NCI-H2227 (cell line): ENCODE results near the gene ATP5F1D.

Experiments used
- DNase-seq: peaks from one replicate; lab custom pipeline; 2025; ENCODE audit not compliant: unreplicated experiment; lab: John Stamatoyannopoulos, UW

ATP5F1D gene

DNA sequence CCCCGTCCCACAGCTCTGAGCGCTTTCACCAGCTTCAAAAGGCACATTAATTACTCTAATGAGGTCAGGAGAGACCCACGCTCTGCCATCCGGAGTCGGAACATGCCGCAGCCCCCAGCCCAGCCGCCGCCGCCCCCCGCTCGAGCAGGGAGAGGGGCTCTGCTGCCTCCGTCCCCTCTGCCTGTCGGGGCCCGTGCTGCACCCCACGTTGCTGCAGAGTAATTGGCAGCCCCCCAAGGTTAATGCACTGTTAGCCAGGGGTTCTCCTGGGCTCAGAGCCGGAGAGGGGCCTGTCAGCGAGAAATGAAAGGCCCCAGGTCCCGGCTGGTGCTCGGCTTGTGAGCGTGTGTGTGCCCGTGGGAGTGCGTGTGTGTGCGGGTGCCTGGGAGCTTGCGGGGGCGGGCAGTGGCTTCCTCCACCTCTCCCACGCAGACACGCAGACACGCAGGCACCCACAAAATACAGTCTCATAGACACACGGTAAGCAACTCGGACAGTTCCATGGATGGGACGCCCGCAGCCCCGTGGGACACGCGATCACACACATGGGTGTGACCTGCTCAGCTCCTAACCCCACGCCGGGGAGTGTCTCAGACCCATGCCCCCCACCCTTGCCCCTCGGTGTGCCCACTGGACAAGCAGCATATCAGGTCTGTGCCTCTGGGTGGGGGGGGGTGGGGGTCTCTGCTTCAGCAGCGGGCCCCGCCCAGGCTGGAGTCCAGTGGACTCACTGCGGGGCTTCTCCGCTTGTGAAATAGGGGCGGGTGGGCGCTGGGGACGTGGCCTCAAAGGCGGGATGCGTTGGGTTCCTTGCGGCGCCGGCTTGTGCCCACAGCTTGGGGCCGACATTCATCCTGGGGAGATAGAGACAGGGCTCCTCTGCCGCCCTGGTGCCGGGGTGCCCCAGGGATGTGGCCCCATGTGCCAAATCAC lies 39.4 kb downstream of the ATP5F1D start:
- no peak for DNase-seq

DNA sequence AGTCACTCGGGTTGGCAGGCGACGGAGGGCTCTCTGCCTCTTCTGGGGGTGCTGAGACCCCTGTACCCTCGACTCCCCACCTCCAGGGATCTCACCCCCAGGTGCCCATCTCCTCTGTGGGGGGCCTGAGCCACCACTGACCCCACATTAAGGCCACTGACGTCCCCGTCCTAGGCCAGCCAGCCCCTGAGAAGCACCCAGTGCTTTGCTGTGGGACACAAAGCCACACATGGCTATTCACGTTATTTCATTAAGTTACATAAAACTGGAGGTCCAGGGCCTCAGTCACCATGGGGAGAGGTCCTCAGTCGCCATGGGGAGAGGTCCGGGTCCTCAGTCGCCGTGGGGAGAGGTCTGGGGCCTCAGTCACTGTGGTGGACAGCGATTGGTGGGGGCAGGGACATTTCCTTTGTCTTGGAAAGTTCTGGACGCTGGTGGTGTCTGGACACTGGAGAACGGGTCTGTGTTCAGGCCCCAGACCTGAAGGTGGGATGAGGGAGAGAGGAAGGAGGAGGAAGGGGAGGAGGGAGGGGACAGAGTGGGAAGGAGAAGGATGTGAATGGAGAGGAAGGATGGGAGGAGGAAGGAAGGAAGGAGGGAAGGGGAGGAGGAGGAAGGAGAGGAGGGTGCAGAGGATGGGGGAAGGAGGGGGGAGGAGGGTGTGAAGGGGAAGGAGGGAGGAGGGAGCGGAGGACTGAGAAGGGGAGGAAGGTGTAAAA lies 40.2 kb downstream of the ATP5F1D start:
- no peak for DNase-seq

DNA sequence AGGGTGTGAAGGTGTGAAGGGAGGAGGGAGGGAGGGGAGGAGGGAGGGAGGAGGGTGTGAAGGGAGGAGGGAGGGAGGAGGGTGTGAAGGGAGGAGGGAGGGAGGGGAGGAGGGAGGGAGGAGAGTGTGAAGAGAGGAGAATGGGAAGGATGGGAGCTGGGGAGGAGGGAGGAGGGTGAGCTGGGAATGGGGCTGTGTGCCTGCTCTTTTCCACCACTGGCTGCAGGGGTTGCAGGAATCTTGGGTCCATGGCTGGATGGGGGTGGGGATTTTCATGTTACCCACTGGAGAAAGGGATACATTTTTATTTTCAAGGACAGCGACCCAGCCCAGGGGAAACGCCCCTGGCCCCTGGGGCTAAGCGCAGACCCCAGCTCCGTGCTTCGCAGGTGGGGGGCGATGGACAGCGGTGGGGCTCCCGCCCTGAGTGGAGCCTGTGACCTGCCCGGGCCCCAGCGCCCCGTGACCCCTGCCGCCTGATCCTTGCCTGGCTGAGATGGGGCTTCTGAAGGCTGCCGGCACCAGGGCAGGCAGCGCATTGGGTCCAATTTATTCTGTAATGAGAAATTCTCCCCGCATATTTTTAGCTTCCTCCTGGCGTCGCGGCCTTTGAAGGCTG lies 41.1 kb downstream of the ATP5F1D start:
- no peak for DNase-seq

DNA sequence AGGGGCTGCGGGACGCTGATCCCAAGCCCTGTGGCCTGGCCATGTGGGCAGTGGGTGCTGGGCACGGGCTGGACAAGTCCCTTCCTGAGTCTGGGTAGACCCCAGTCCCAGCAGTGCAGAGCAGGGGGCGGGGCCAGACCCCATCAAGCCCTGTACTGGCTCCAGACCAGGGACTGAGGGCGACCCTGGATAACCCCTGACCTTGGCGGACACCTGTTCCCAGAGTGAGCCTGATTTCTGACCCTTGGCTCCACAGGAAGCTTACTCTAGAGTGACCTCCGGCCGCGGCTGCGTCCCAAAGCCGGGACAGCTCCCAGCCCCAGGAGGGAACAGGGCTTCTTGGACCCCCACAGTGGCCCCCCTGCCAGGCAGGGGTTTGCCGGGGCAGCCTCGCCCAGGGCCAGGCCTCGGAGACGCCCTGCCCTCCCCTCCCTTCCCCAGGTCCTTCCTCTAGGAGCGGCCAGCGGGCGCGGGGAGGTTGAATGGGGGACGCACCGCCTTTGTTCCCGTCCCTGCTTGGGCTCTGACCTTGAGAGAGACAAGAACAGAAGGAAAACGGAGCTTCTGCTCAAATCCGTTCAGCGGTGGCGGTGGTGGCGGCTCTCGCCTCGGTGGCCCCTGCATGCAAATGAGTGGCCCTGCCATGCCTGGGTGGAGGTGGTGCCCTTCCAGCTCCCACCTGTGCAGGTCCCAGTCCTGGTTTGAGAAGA lies 41.8 kb downstream of the ATP5F1D start:
- no peak for DNase-seq

DNA sequence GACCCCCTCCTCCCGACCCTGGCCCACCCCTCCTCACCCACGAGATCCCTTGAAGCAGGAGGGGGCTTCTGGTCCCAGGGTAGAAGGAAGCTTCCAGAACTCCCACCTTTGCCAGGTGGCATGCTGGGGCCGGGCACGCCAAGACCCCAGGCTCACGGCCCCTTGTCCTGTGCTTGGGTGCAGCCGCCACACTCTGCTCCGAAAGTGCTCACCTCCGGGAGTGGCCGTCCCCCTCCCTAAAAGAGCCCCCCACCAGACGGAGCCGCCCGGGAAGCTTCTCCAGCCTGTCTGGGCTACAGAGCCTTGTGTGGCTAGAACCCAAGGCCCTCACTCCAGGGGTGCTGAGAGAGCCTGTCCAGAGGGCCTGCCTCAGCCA lies 42.4 kb downstream of the ATP5F1D start:
- DNase-seq = no peak

DNA sequence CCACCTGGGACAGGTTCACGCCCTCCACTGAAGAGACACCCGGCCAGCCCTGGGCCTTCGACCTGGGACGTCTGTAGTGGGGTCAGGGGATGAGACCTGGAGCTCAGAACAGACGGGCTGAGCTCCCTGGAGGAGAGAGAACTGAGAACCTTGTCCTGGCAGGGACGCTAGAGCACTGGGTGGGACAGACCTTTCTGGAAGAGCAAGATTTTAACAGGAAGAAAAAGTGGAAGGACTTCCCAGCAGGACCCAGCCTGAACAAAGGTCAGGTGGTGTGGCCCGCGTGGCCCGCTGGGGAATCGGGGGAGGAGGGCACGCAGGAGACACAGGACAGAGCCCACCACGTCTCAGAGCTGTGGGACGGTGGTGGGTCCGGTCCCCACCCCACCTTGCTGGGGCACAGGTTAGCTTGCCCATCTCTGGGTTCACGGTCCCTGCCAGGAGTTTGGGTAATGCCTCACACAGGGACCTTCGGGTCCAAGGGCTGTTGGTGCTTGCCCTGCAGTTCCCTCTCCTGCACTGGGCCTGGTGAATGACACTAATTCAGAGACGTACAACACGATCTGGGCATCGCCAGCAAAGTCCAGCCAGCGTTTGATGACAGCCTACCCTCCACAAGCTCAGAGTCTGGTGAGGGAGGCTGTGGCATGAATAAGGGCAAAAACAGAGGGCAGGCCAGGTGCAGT lies 42.9 kb downstream of the ATP5F1D start:
- no peak for DNase-seq

DNA sequence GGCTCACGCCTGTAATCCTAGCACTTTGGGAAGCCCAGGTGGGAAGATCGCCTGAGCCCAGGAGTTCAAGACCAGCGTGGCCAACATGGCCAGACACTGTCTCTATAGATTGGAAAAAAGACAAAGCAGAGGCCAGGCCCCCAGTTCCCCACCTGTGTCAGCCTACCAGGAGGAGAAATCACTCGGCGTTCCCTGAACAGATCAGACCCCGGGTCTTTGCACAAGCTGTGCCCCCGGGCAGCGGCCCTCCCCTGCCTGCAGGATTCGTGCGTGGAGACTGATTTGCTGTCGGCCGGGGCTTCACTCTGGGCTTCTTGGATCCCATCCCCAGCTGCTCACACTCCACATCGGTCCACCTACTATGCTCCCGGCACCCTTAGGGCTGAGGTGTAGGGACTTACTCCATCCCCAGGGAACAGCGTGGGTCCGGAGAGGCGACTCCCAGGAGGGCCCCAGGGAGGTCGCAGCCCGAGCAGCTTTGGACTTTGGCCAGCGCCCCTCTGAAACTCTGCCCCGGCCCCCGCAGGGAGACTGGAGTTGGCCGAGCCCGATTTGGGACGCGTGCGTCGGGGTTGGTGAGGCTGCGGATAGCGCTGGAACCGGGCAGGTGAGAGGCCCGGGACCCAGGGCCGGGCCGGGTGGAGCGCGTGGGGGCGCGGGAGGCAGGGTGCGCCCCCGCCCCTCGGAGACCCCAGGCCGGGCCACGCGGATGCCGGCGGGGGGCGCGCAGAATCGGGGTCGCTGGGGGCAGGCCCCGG lies 43.6 kb downstream of the ATP5F1D start:
- no peak for DNase-seq

DNA sequence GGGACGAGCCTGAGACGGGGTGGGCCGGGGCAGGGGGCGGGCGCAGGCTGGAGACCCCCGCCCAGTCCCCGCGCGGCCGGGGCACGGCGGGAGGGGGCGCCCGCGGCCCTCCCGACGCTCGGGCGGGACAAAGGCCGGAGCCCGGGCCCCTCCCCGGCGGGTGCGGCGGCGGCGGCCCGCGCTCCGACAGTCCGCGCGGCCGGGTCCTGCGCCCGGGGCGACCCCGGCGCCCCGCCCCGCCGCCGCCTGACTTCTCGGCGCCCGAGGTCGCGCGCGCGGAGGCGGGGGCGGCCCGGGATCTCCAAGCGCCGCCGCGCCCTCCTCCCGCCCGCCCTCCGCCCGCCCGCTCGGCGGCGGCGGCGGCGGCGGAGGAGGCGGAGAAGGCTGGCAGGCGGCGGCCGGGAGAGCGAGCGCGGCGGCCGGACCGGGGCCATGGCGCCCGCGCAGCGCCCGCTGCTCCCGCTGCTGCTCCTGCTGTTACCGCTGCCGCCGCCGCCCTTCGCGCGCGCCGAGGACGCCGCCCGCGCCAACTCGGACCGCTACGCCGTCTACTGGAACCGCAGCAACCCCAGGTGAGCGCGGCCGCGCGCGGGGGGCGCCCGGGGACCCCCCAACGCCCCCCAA lies 44.3 kb downstream of the ATP5F1D start, which contains the start of gene EFNA2:
EFNA2 (plus strand) TSS at position 137 of the 624 bp plus-strand sequence; CDS start at position 433, 296 bp downstream.
- peak; percentile 32 for DNase-seq

DNA sequence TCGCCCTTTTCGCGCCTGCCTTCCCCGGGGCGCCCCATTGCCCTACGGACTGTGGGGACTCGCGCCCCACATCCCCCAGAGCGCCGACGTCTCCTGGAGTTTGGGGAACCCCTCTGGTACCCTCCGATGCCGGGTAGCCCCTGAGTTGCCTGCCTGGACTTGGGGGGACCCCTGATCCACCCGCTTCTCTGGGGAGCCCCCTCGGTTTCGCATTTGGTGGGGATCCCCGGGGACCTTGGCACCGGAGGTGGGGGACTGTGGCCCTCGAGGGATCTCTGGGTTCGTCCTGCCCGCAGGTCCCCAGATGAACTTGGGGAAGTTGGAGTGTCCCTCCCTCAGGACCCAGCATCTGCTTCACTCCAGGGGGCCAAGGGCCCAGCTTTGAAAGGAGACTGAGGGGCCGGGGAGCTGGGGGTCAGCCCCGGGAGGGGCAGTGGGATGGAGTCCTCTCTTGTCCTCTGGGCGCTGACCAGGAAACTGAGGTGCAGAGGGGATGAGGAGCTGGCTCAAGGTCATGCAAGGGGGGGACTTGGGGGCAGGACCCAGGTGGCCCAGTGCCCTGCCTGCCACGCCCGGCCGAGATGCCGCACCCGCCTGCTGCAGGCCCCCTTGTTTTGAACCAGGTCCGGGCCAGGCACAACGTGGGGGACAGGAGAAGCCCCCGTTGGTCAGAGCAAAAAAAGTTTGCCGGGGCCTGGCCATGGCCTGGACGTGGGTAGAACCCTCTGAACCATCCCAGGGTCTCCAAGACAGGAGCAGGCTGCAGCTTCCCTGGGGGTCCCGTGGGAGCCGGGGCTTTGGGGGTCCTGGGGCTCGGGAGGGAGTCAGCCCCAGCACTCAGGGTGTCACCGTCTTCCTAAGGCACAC lies 45.2 kb downstream of the ATP5F1D start:
- DNase-seq = no peak

DNA sequence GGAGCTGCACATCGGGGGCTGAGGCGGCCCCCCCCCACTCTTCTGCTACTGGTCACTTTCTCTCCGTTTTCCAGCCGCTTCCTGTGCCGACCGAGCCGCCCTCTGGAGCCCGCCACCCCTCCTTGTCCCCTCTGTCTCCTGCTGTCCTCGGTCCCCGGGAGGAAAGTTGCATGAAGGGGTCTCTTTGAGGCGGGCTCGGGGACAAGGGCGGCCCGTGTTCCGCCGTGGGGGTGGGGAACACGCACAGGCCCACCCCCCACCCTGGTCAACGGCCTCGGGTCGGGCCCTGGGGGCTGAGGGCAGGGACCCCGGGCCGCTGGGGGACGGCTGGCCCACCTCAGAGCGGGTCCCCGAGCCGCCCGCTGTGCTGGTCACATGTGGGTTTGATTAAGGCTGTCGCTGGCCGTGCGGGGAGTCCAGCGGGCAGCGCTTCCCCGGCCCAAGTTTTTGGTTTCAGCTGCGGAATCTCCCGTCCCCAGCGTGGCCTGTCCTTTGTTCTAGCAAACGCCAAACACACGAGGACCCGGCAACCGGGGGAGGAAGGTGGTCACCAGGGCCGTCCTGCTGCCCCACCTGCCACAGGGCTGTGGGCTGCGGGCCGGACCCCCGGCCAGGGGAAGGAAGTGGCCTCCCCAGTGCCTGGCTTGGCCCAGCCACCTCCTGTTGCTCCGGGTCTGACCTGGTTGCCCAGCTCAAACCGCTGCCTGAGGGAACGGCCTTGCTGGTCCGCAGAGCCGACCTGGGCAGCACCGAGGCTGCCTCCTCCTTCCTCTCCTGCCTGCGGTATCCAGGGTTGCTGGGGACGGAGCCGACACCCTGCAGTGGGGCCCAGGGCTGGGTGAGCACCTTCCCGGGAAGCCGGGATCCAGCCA lies 46.0 kb downstream of the ATP5F1D start:
- DNase-seq = no peak

DNA sequence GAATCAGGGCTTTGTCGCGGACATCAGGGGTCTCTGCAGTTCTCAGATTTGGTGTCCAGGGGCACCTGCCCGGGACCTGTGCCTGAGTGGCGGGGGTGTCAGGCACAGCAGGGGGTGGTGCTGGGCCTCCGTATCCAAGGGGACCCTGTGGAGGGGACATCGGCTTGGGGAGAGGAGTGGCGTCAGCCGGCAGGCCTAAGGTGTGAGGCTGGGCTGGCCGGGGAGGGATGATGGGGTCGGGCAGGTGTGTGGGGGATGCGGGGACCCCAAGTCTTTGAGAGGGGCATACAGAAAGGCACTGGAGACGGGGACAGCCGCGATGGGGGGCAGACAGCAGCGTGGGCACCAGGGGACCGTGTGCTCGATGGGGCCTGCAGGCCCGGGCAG lies 46.7 kb downstream of the ATP5F1D start:
- DNase-seq = no peak

DNA sequence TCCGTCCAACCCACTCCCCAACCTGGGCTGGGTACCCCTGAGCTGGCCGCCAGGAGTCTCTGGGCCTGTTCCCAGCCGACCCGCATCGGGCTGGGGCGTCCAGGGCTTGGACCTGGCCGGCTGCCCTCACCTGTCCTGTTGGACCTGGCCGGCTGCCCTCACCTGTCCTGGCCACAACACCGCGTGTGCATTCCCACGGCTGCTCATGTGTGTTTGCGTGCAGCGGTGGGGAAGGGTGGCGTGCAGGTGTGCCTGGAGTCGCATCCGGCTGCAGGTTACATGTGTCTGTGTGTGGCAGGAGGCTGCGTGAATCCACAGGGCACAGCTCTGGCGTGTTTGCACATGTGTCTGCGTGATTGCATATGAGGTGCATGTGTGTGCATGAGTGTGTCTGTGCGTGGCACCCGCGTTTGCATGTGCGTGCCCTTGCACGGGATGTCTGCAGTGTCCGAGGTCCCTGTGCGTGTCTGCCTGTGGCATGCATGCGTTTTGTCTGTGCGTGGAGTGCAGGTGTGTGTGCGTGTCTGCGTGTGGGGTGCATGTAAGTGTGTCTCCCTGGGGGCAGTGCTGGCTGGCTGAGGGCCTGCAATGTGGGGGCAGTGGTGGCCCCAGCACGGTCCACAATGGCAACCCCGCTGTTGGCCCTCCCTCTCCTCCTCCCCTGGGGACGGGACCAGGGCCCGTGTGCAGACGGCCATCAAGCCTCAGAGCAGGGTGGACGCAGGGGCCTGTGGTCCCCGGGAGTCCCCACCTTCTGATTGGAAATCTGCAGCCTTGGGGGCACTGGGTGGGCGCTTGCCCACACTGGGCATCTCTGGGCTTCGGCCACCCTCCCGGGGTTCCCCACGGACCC lies 47.5 kb downstream of the ATP5F1D start:
- no peak for DNase-seq

DNA sequence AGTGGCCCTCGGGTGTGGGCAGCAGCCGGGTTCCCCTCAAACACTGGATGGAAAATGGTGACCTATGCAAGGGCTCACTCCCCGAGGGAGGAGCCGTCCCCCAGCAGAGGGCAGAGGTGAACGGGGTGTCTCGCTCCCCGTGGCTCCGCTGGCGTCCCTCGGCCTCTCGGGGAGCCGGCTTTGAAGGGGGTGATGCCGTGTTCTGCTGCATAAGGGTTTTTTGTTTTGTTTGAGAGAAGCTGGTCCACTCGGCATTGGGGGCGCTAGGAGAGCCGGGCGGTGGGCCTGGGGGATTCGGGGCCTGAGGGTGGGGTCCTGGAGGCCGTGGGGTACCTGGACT lies 48.1 kb downstream of the ATP5F1D start:
- no peak for DNase-seq

DNA sequence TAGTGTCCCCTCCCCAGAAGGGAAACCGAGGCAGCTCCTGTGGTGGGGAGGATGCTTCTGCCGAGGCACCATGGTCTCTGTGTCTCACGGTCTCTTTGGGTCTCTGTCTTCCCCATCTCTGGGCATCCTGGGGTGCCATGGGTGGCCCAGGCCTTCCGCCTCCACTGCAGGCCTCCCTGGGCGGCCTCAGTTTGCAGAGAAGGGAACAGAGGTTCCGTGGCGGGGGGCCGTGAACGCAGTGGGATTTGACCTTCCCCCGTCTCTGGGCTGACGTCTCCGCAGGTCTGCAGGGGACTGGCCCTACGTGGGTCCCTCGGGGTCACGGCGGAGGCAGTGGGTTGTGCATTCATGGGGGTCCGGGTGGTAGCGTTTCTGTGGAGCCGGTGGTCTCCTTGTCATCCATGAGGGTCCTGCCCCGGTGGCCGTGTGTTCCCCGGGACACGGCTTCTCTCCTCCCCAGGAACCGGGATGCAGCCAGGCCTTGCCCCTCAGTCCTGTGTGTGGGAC lies 48.7 kb downstream of the ATP5F1D start:
- no peak for DNase-seq

DNA sequence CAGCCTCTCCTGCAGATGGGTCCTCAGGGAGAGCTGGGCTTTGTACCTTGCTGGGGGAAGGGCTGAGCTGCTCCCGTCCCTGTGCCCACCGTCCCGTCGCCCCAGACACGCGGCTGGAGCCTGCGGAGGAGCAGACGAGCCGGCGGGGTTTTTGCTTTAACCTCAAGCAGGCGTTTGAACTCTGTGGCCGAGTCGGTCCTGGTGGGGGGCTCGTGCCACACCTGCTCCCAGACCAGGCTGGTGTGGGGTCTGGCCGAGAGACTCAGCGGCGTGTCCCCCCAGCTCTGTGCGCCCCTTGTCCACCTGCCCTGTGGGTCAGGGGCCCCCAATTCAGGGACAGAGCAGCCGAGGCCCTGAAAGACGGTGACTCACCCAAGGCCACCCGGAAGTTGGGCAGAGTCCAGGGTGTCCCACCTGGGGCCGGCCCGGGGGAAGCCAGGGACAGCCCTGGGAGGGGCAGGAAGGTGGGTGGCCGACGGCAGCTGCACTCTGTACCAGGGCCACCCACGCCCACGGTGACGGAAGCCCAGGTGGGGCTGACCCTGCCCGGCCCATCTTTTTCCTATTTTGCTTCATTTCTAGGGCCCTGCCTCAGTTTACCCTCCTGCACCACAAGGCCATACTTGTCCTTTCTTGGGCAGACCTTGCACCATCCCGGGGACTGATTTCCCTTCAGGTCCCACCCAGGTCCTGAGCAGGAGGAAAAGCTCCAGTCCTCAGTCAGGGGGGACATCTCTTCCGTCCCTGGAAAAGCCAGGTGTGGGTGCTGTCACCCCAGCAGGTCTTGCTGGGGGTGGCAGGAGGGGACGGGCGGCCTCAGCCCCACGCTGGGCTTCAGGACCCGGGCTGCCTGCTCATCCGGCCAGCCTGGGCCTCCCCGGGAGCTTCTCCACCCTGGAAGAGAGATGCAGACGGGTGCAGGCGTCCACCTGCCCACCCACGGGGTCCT lies 49.4 kb downstream of the ATP5F1D start:
- no peak for DNase-seq
